NCI-H146 treated with DMSO at 0.1 percent for 48 hours (cell line): Measurements from ENCODE around the gene SAP130.
"Not testable (repeated sequence)": the region's sequence is repeated elsewhere in the genome, so short reads cannot be mapped to it uniquely, and the experiment has no call there.

Source experiments
- DNase-seq: peaks from one replicate; lab custom pipeline; 2025; ENCODE audit not compliant: unreplicated experiment; lab: John Stamatoyannopoulos, UW

SAP130 gene

DNA sequence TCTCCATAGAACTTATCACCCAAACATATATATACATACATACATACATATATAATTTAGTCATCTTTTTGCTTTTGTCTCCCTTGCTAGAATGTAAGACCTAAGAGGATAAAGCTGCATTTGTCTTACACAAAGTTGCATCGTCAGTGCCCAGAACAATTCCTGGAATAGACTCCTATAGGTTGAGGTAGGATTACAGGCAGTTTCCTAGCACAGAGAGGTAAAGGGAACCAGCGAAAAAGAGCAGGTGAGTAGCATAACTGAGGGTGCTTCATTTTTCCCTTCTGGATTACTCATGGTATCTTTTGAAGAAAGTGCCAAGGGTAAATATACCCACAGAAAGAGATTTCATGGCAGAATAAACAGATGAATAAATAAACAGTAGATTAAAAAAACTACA is 74.0 kb downstream of the SAP130 start:
- no peak for DNase-seq

GRCh38 chr2:127953128-127953718 is 74.6 kb downstream of the SAP130 start:
- DNase-seq, result no peak

- DNase-seq, result no peak
Observed at GRCh38 chr2:127951026-127951425, 76.8 kb downstream of the SAP130 start.

DNA sequence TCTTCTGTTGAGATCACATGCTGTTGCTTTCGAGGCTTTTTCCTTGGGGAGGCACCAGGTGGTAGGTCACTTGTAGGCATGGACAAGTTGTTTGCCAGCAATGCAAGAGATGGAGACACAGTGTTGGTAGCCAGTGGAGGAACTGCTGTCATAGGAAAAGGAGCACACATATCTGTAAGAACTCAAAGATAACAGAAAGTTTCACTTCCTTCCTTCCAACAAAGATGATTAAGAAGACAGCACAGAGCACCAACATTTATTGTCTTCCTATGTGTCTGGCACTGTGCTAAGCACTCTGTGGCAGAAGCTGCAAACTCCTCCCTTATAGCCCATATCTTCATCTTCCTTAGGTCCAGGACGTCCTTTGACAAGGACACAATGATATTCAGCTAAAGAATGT is 77.6 kb downstream of the SAP130 start:
- DNase-seq, result no peak

DNA sequence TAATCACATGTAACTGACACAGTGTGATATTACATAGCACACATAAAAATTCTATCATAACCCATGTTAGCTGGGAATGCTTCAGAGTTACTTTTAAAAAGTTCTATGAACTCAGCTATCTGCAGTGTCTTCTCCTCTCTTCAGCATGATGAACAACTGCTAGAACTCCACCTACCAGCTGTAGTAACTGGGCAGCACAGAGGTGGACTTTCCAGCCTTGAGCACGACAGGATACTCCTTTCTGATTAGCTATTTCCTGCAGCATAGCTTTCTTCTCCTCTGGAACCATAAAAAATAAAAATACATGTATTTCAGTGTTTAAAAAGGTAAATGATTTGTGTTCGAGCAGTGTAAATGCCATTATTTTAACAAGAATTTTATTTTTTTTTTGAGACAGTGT is 82.6 kb downstream of the SAP130 start:
- no peak for DNase-seq

DNA sequence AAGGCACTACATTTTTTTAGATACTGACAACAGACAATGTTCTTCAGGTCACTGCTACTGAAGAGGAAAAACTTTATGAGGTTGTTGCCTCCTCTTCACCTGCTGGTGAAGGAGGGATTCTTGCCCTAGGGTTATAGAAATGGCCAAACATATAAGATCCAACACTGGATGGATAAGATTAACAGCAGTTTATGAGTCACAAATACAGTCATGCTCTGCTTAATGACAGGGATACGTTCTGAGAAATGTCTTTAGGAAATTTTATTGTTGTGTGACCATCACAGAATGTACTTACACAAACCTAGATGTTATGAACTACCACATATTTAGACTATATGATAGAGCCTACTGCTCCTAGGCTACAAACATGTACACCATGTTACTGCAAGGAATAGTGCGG is 84.7 kb downstream of the SAP130 start:
- DNase-seq, result no peak

- DNase-seq, result no peak
Observed at GRCh38 chr2:127942002-127942401, 85.9 kb downstream of the SAP130 start.

- DNase-seq, result no peak
Observed at GRCh38 chr2:127941461-127941860, 86.4 kb downstream of the SAP130 start.

GRCh38 chr2:127940641-127941040 is 87.2 kb downstream of the SAP130 start:
- no peak for DNase-seq

DNA sequence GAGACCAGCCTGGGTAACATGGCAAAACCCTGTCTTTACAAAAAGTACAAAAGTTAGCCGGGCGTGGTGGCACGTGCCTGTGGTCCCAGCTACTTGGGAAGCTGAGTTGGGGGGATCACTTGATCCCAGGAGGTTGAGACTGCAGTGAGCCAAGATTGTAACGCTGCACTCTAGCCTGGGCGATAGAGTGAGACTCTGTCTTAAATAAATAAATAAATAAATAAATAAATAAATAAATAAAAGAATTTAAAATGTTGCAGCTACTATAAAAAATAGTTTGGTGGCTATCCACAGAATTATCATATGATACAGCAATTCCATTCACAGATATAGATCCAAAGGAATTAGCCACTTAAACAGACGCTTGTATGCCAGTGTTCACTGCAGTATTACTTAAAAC is 92.5 kb downstream of the SAP130 start:
- no peak for DNase-seq

- no peak for DNase-seq
Observed at GRCh38 chr2:127932199-127932876, 95.5 kb downstream of the SAP130 start.

DNA sequence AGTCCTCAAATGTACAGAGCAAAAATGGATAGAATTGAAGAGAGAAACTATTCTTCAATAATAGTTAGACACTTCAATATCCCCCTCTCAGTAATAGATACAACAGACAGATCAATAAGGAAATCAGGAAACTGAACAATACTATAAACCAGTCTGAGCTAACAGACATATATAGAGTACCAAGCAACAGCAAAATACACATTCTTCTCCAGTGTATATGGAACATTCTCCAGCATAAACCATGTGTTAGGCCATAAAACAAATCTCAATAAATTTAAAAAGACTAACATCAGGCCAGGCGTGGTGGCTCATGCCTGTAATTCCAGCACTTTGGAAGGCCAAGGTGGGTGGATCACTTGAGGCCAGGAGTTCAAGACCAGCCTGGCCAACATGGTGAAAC is 98.4 kb downstream of the SAP130 start:
- no peak for DNase-seq

- DNase-seq, result no peak
Observed at GRCh38 chr2:127927384-127927783, 100.5 kb downstream of the SAP130 start.

GRCh38 chr2:127917916-127918315 is 109.9 kb downstream of the SAP130 start:
- DNase-seq, result no peak

- DNase-seq, result no peak
Observed at GRCh38 chr2:127913808-127914457, 113.9 kb downstream of the SAP130 start.

- no peak for DNase-seq
Observed at GRCh38 chr2:127911737-127912136, 116.1 kb downstream of the SAP130 start.

DNA sequence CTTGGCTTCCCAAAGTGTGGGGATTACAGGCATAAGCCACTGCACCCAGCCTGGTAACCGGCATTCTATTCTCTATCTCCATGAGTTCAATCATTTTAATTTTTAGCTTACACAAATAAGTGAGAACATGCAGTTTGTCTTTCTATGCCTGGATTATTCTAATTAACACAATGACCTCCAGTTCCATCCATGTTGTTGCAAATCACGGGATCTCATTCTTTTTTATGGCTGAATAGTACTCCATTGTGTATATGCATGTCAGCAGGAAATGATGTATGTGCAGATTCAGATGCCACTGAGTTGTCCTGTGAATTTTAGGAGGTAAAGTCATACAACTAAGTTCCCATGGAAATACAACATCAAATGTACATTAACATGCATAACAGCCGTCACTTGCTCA is 117.4 kb downstream of the SAP130 start:
- no peak for DNase-seq

DNA sequence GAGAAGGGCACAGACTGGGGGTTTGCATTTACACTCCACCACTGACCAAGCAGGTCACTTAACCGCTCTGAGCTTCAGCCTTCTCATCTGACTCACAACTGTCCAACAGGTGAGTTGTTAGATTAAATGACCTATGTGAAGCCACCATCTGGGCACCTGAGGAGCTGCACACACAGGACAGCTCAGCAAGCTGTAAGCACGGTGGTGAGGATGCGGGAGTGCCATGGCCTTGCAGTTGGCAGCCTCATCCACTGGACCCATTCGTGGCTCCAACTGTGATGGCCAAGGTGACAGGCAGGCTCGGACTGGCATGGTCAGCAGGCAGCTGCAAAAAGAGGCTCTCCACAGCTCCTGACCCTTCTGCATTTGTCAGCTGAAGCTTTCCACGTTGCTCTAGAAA is 118.8 kb downstream of the SAP130 start:
- no peak for DNase-seq

DNA sequence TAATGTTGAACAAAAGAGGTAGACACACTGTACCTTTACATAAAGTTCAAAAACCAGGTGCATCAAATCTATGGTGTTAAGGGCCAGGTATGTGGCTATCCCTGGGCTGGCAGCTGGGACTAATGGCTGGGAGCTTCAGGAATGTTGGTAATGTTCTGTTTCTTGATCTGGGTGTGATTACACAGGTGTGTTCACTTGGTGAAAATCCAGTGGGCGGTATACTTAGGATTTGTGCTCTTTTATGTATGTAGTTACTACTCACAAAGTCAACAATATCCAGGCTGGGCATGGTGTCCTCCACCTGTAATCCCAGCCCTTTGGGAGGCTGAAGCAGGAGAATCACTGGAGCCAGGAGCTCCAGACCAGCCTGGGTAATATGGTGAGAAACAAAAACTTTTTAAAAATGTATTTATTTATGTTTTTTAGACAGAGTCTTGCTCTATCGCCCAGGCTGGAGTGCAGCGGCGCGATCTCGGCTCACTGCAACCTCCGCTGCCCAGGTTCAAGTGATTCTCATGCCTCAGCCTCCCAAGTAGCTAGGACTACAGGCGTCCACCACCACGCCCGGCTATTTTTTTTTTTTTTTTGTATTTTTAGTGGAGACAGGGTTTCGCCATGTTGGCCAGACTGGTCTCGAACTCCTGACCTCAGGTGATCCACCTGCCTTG is 120.0 kb downstream of the SAP130 start:
- not testable (repeated sequence) for DNase-seq

GRCh38 chr2:127906206-127906926 is 121.5 kb downstream of the SAP130 start:
- peak; percentile 82 for DNase-seq

- DNase-seq, result no peak
Observed at GRCh38 chr2:127901339-127902056, 126.4 kb downstream of the SAP130 start.
